ENCODE measurements around the gene SLC22A4.

The SLC22A4 gene

GRCh38 chr5:132313961-132314432 lies 19.8 kb downstream of the SLC22A4 start:
- ChIA-PET POLR2A (no interaction called here), CTCF (interaction anchor here (1.5 to 1.6 kb wide), 2 partner anchors 10 to 76 kb away, joined by 3 to 4 read pairs; no protein-coding TSS in a partner anchor)
- no peak for TF ChIP-seq CTCF (IDR thresholded peaks at IDR 0.05; ENCODE audit: control extremely low read depth, extremely low read depth, low read depth, missing control alignments)
- no peak for DNase-seq (ENCODE audit: extremely low spot score)

- POLR2A ChIA-PET = no interaction called here
- CTCF ChIA-PET = interaction anchor here (1.6 kb wide), 1 partner anchor 10 kb away, joined by 4 read pairs; no protein-coding TSS in a partner anchor
- no peak for TF ChIP-seq CTCF (IDR thresholded peaks at IDR 0.05; ENCODE audit: control extremely low read depth, extremely low read depth, low read depth, missing control alignments)
- DNase-seq (ENCODE audit: extremely low spot score) = no peak
Observed at GRCh38 chr5:132315529-132316067, 21.4 kb downstream of the SLC22A4 start.

GRCh38 chr5:132319975-132320374 lies 25.8 kb downstream of the SLC22A4 start:
- no peak for DNase-seq (ENCODE audit: extremely low spot score)
- ChIA-PET POLR2A (no interaction called here), CTCF (interaction anchor here (1.0 to 1.2 kb wide), 2 partner anchors 11 to 47 kb away, joined by 3 read pairs; no protein-coding TSS in a partner anchor)
- TF ChIP-seq CTCF (IDR thresholded peaks at IDR 0.05; ENCODE audit: control extremely low read depth, extremely low read depth, low read depth, missing control alignments) = no peak

- CTCF ChIA-PET = no interaction called here
- DNase-seq (ENCODE audit: extremely low spot score) = no peak
- TF ChIP-seq CTCF (IDR thresholded peaks at IDR 0.05; ENCODE audit: control extremely low read depth, extremely low read depth, low read depth, missing control alignments) = no peak
- POLR2A ChIA-PET = no interaction called here
Observed at GRCh38 chr5:132321109-132321721, 27.0 kb downstream of the SLC22A4 start.

- no peak for DNase-seq (ENCODE audit: extremely low spot score)
- no peak for TF ChIP-seq CTCF (IDR thresholded peaks at IDR 0.05; ENCODE audit: control extremely low read depth, extremely low read depth, low read depth, missing control alignments)
- CTCF ChIA-PET = interaction anchor here (0.9 to 1.2 kb wide), 2 partner anchors 84 to 87 kb away, joined by 3 read pairs; no protein-coding TSS in a partner anchor
- POLR2A ChIA-PET = no interaction called here
Observed at GRCh38 chr5:132322266-132322665, 28.1 kb downstream of the SLC22A4 start.

- CTCF ChIA-PET = interaction anchor here (0.9 to 3.0 kb wide), 3 partner anchors 9 to 85 kb away, joined by 3 to 10 read pairs (median 4); no protein-coding TSS in a partner anchor
- no peak for DNase-seq (ENCODE audit: extremely low spot score)
- POLR2A ChIA-PET = interaction anchor here (1.0 kb wide), 1 partner anchor 10 kb away, joined by 3 read pairs; no protein-coding TSS in a partner anchor
- no peak for TF ChIP-seq CTCF (IDR thresholded peaks at IDR 0.05; ENCODE audit: control extremely low read depth, extremely low read depth, low read depth, missing control alignments)
Observed at GRCh38 chr5:132323202-132323601, 29.0 kb downstream of the SLC22A4 start.

All from GM10248 (cell line).